Stimulated activated CD8-positive, alpha-beta memory T cell treated with anti-CD3 and anti-CD28 coated beads, Interleukin-2, amount 100 ng/mL, for 1 hour (primary cell): Measurements from ENCODE around the gene PPM1M.

Source experiments
- DNase-seq, 2 donors: peaks; one replicate each; pipeline ENCODE4 v3.0.0-alpha.2; 2020; ENCODE audit warnings: low read depth in 2 of 2

Gene PPM1M

DNA sequence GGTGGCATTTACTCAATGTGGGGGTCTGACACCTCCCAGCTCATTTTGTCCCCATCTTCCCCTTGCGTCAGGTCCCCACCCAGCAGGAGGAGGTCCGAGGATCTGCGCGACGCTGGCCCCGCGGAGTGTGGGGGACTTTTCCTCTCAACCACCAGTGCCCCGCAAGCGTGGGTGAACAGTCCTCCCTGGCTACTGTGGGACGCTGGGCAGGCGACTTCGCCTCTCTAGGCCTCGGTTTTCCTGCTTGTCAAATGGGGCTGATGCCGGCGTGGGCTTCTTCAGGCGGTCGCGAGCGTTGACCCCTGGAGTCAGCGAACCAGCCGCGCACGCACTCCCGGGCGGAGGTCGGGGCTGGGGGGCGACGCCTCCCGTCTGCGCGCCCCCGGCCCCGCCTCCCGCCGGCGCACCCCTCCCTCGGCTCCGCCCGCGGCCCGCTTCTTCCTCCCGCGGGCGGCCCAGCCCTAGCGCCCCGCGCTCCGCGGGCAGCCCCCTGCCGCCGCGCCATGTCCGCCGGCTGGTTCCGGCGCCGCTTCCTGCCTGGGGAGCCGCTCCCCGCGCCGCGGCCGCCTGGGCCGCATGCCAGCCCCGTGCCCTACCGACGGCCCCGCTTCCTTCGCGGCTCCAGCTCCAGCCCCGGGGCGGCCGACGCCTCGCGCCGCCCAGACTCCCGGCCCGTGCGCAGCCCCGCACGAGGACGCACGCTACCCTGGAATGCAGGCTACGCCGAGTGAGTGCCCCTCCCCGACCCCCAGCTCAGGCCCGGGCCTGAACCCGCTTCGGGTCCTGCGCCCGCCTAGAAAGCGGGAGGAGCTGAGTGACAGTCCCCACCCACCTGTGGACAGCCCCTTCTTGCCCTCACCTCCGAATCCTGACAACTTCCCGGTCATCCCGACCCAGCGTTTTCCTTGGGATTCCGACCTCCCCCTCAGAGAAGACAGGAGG is at the start of gene PPM1M:
Gene PPM1M, plus strand, starts transcription at position 438 of the 942 bp plus-strand sequence. Its CDS starts 66 bp downstream, at position 504.
- DNase-seq: peak in 1 of 2 donors; percentile 40

DNA sequence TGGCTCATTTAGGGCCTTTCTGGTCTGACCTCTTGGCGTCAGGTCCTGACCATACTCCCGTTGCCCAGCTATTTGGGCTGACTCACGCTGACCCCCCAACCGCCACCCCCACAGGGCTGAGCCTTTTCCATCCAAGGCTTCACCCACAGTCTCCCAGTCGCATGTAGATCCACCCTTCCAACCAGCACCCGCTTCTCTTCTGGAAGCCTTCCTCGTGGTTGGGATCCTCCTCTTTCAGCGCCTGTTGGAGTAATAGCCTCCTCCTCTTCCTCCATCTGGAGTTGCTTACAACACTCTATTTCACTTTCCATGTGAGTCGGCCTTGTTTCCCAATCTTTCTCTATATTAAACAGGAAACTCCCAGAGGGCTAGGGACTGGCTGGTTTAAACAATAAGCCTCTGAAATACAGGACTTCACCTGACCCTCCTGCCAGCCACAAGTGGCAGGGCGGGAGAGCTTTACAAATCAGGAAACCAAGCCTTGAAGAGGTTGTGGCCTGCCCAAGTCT is 49.7 kb upstream of the PPM1M start:
- no peak for DNase-seq

- no peak for DNase-seq
Observed at GRCh38 chr3:52196977-52197376, 48.6 kb upstream of the PPM1M start.

DNA sequence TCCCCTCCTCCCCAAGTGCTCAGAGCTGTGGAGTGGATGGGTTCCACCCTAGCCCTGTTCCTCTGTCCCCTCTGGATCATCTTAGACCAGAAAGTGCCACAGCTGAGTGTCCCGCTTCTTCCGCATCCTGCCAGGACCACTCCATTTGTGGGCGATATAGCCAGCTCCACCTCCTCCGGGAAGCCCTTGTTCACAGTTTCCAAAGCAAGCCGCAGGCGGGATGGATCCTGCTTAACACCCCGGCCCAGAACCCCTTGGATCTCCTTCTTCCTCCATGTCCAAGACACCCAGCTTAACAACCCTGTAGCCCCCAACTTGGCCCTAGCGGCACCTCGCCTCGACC is 48.1 kb upstream of the PPM1M start:
- DNase-seq: no peak

DNA sequence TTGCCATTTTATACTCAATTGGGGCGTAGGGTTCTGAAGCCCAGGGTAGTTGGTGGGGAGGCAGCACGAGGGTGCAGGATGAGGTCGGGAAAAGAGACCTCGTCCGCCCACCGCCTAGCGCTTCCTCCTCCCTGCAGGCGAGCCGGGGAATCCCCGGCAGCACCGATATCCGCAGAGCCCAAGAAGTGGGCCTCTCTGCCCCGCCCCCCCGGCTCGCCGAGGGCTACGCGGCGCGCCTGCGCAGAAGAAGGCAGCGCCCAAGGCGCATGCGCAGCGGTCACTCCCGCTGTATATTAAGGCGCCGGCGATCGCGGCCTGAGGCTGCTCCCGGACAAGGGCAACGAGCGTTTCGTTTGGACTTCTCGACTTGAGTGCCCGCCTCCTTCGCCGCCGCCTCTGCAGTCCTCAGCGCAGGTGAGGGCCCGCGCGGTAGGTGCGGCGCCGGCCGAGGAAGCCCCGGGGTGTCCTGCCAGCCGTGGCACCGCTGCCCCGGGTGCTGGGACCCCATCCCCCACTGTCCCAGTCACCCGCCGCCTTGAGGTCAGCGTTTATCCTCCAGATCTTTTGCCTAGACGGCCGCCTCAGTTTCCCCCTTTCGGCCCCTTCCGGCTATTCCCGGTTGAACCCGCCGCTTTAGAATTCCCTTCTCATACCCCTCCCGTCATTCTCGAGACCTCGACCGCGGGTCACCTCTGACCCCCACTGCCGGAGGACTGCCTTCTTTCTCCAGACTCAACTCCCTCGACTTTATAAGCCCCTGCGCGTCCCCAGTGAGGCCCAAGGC is 47.5 kb upstream of the PPM1M start, which contains the start of gene ALAS1:
Gene ALAS1, plus strand, starts transcription at position 319 of the 784 bp plus-strand sequence. CDS start 1,082 bp downstream, outside the sequence.
- DNase-seq: peak; percentile 89 to 90

GRCh38 chr3:52198643-52199608 is 46.6 kb upstream of the PPM1M start:
- DNase-seq: no peak

DNA sequence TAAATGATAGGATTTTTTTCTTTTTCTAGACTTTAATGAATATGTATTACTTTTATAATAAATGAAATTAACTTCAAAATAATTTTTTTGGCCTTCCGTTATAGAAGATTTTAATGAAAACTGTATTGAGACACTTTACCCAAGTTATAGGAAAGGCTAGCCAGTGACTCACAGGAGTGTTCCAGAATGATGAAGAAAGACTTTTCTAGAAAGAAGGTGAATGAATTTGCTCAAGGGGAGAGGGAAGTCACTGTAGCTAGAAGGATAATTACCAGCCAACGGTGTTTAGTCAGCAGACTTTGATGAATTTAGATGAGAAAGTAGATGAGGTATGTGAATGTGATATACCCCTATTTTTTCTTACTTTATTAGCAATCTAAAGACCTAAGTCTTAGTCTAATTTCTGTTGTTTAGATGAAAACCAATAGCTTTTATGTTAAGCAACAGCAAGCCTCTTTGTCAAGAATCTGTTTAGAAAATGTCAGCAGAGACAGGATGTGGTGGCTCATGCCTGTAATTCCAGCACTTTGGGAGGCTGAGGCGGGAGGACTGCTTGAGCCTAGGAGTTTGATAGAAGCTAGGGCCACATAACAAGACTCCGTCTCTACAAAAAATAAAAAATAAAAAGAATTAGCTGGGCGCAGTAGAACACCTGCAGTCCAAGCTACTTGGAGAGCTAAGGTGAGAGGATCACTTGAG is 44.4 kb upstream of the PPM1M start:
- DNase-seq: no peak

GRCh38 chr3:52202384-52203077 is 43.0 kb upstream of the PPM1M start:
- DNase-seq: no peak

DNA sequence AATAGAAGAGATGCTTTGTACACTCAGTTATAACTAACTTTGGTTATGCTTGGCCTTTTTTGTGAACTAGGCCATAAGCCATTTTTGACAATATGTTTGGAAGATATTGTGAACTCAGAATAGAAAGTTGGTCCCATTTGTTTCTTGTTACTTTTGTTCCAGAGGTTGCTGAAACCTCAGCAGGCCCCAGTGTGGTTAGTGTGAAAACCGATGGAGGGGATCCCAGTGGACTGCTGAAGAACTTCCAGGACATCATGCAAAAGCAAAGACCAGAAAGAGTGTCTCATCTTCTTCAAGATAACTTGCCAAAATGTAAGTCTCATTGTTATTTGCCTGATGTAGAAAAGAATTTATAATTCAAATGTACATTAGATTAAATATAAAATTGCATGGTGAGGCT is 41.9 kb upstream of the PPM1M start:
- no peak for DNase-seq

DNA sequence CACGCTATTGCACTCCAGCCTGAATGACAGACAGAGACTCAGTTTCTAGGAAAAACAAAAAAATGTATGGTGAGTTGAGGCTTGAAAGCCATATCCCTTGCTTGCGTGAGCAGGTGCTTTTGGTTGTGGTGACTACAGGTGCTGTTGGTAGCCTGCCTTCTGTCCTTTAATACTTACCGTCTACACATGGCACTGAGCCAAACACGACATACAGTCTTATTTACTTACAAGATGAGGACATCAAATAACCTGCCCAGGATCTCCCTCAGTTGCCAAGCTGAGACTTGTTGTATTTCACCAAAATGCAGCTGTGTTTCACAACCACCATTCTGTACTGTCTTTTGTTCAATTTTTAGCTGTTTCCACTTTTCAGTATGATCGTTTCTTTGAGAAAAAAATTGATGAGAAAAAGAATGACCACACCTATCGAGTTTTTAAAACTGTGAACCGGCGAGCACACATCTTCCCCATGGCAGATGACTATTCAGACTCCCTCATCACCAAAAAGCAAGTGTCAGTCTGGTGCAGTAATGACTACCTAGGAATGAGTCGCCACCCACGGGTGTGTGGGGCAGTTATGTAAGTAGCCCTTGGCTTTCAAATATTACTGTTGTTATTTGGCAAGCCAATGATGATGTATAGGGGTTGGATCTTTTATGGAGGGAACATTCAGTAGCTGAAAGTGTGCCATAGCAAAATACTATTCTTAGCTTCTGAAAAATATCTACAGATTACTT is 41.1 kb upstream of the PPM1M start:
- DNase-seq: no peak

GRCh38 chr3:52205727-52206372 is 39.7 kb upstream of the PPM1M start:
- DNase-seq: no peak

GRCh38 chr3:52208556-52208955 is 37.0 kb upstream of the PPM1M start:
- DNase-seq: no peak

DNA sequence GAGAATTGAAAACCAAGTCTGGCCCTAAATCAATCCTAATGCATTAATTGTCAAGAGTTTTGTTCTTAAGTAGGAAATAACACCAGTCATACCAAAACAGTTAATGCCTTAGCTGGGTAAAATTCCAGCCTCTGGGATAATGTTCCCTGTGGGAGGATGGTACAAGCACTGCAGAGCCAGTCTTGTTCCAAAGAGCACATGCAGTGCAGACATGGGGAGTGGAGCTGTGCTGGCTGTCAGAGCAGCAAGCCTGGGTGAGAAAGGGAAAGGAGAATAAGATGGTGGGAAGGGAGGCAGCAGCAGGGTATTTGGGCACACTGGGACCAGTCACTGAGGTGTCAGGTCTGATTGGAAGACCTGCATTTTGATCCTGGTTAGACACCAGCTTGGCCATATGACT is 35.5 kb upstream of the PPM1M start:
- DNase-seq: no peak

DNA sequence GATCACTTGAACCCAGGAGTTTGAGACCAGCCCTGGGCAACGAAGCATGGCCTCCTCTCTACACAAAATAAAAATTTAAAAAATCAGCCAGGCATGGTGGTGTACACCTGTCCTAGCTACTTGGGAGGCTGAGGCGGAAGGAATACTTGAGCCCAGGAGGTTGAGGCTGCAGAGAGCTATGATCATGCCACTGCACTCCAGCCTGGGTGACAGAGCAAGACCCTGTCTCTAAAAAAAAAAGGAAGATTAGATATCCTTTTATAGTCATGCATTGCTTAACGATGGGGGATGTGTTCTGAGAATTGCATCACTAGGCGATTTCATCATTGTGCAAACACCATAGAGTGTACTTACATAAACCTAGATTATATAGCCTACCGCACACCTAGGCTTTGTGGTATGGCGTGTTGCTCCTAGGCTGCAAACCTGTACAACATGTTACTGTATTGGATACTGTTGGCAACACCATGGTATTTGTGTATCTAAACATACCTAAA is 35.0 kb upstream of the PPM1M start:
- DNase-seq: no peak

- no peak for DNase-seq
Observed at GRCh38 chr3:52211268-52211891, 34.2 kb upstream of the PPM1M start.

DNA sequence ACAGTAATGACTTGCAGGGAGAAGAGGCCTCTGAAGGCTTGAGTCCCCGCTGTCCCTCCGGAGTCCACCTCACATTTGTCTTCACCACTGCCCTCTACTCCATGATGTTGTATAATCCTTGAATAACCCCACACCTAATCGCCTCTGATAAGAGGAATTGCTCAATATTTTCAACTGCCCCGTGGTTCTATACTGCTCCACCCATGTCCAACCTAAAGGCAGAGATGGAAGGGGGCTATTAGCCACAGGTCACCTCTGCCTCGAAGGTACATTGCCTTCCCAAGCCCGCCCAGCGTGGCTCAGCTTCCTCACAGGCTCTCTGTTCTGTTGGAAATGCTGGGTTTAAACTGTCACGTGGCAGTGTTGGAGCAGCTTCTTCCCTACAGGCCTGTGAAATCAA is 32.6 kb upstream of the PPM1M start:
- no peak for DNase-seq

DNA sequence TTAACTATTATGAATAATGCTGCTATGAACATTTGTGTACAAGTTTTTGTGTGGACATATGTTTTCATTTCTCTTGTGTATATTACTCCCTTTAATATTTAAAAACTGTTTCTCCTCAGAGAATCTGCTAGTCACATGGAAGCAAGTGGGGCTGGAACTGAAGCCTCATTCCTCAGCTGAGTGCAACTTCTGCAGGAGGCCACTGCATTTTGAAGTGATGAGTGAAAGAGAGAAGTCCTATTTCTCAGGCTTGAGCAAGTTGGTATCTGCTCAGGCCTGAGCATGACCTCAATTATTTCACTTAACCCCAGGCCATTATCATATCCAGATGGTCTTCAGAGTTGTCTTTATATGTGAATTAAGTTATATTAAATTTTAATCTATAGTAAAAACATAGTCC is 31.7 kb upstream of the PPM1M start:
- DNase-seq: no peak

GRCh38 chr3:52215351-52215750 is 30.2 kb upstream of the PPM1M start:
- no peak for DNase-seq
